ENCODE measurements around the gene ISLR.

Gene ISLR

GRCh38 chr15:74173380-74174218, at the start of gene ISLR:
Gene ISLR (plus strand): TSS chr15:74173710. CDS start chr15:74174859, 1,149 bp downstream.
- DNase-seq (ENCODE audit: low spot score): no peak

GRCh38 chr15:74124196-74124595, 49.3 kb upstream of the ISLR start:
- no peak for DNase-seq (ENCODE audit: low spot score)

- DNase-seq (ENCODE audit: low spot score): no peak
These were observed 48.8 kb upstream of the ISLR start for GRCh38 chr15:74124759-74125158.

- DNase-seq (ENCODE audit: low spot score): peak; percentile 78
These were observed 46.1 kb upstream of the ISLR start for GRCh38 chr15:74127255-74127953.

GRCh38 chr15:74127954-74128784, 45.3 kb upstream of the ISLR start:
- no peak for DNase-seq (ENCODE audit: low spot score)

GRCh38 chr15:74128785-74129585, 44.5 kb upstream of the ISLR start:
- DNase-seq (ENCODE audit: low spot score): no peak

- DNase-seq (ENCODE audit: low spot score): no peak
These were observed 43.8 kb upstream of the ISLR start for GRCh38 chr15:74129586-74130154.

- DNase-seq (ENCODE audit: low spot score): no peak
These were observed 43.2 kb upstream of the ISLR start, which contains the start of gene ISLR2 for GRCh38 chr15:74130155-74130848. Gene ISLR2 (plus strand): TSS chr15:74130586. CDS start chr15:74132755, 2,169 bp downstream.

- DNase-seq (ENCODE audit: low spot score): no peak
These were observed 42.5 kb upstream of the ISLR start for GRCh38 chr15:74130849-74131627.

GRCh38 chr15:74131628-74132413, 41.7 kb upstream of the ISLR start:
- DNase-seq (ENCODE audit: low spot score): no peak

GRCh38 chr15:74132681-74133651, 40.5 kb upstream of the ISLR start:
- DNase-seq (ENCODE audit: low spot score): no peak

- DNase-seq (ENCODE audit: low spot score): no peak
These were observed 39.7 kb upstream of the ISLR start for GRCh38 chr15:74133694-74134386.

GRCh38 chr15:74134387-74135027, 39.0 kb upstream of the ISLR start:
- DNase-seq (ENCODE audit: low spot score): no peak

- no peak for DNase-seq (ENCODE audit: low spot score)
These were observed 38.4 kb upstream of the ISLR start for GRCh38 chr15:74135041-74135565.

- DNase-seq (ENCODE audit: low spot score): no peak
These were observed 37.0 kb upstream of the ISLR start for GRCh38 chr15:74136540-74136813.

- no peak for DNase-seq (ENCODE audit: low spot score)
These were observed 36.5 kb upstream of the ISLR start for GRCh38 chr15:74136814-74137536.

Measured in cerebellar cortex (tissue), 1 donor.